Hepatic stellate cell (primary cell): ENCODE measurements around the gene ADAMTSL4.

Experiments
- DNase-seq: peaks from one replicate; pipeline ENCODE4 v3.0.0; 2011; ENCODE audit warnings: low spot score

The ADAMTSL4 gene

DNA sequence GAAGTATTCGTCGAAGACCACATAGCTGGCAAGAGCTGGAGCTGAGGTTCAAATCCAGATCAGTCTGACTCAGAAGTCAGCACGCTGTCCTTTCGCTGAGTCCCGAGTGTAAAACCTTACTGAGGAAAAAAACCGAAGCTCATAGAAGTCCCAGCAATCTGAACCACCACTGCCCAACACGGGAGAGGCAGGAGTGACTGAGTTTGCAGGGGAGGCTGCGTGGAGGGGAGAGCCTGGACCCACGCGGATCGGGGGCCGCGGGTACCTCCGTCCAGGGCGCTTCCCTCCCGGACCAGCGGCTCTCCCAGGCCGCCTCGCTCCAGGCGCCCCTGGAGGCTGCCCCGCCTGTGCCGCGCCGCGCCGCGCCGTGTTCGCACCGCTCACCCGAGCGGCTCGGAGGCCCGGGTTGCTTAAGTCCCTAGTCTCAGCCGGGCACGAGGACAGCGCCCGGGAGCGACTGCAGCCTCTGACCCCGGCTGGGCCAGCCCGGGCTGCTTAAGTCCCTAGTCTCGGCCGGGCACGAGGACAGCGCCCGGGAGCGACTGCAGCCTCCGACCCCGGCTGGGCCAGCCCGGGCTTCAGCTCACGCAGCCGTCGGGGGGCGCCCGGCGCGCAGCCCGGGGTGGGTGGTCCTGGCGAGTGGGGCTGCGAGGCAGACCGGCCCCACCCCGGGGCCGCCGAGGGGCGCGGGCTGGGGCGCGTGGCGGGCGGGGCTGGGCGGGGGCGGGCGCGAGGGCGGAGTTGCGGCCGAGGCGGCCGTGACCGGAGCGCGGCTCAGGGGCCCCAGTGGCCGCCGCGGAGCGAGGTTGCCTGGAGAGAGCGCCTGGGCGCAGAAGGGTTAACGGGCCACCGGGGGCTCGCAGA lies at the start of gene ADAMTSL4:
ADAMTSL4 (plus strand) TSS at position 777 of the 864 bp plus-strand sequence. CDS start 2,881 bp downstream, outside the sequence.
- DNase-seq = peak; percentile 83

DNA sequence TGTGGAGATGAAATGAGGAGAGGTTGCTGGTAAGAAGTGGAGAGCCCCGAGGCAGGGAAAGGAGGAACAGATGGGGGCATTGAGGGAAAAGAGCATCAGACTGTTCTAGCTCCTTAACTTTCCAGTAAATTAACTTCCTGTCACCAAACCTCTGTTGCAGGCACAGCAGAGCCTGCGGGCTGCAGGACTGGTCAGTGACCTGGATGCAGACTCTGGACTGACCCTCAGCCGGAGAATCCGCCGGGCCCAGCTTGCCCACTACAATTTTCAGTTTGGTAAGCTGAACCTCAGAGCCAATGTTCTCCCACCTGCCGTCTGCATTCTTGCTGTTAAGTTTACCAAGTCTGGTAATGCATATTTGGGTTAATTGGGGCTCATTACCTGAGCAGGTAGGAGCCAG lies 43.8 kb upstream of the ADAMTSL4 start:
- DNase-seq = no peak

DNA sequence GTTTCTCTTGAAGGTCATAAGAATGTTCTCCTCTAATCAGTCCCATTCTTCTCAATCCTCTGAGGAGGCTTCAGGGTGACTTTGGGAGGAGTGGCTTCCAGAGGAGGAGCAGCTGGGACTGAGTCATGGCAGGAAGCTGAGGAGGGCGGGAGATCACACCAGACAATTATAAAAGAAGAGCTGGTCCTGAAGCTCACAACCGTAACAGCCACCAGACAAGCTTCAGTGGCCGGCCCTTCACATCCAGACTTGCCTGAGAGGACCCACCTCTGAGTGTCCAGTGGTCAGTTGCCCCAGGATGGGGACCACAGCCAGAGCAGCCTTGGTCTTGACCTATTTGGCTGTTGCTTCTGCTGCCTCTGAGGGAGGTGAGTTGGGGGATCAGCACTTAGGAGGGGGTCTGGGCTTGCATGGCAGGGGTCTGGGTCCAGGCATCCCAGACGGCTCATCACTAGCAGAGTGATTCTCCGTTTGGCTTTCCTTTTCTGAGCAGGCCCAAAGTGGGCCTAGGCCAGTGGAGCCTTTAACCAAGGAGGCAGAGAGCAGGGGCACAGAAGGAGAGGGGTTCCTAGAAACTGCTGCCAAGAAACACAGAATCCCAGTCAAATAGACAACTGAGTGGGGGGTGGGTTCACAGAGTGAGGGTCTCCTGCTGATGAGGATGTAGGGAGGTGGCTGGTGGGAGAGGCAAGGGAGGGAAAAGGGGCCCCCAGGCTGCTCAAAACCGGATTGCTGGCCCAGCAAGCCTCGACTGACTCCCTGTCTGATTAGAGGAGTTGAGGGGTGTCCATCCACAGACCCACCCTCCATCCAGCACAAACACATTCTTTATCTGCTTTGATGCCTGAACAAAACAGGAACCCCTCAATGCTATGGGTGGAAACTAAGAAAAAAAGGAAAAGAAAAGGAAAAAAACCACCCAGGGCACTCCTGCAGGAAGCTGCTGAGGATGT lies 41.0 kb upstream of the ADAMTSL4 start, which contains the start of gene ECM1:
ECM1 (plus strand) TSS at position 198 of the 953 bp plus-strand sequence; CDS start at position 299, 101 bp downstream.
- DNase-seq = peak; percentile 95

DNA sequence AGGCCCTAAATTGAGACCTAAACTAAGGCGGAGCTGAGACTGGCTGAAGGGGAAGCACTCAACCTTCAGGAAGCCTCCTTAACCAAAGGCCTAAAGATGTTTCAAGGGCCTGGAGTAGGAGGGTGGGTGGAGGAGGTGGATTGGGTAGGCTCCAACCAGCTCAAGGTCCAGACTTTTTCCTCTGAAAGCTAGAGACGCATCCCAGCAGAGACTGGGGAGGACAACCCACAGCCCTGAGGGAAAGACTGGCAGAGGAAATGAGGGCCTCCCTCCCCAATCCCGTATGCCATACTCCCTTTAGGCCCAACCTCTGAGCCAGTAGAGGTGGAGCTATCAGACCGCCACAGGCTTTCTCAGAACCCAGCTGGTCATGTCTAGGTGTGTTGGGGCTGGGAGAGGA lies 40.2 kb upstream of the ADAMTSL4 start:
- no peak for DNase-seq

DNA sequence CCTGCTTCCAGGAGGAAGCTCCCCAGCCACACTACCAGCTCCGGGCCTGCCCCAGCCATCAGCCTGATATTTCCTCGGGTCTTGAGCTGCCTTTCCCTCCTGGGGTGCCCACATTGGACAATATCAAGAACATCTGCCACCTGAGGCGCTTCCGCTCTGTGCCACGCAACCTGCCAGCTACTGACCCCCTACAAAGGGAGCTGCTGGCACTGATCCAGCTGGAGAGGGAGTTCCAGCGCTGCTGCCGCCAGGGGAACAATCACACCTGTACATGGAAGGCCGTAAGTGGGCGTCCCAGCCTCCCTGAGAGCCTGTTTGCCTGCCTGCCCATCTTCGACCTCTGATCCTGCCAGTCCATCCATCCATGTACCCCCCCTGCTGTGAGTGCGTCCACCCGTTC lies 37.7 kb upstream of the ADAMTSL4 start:
- DNase-seq = no peak

DNA sequence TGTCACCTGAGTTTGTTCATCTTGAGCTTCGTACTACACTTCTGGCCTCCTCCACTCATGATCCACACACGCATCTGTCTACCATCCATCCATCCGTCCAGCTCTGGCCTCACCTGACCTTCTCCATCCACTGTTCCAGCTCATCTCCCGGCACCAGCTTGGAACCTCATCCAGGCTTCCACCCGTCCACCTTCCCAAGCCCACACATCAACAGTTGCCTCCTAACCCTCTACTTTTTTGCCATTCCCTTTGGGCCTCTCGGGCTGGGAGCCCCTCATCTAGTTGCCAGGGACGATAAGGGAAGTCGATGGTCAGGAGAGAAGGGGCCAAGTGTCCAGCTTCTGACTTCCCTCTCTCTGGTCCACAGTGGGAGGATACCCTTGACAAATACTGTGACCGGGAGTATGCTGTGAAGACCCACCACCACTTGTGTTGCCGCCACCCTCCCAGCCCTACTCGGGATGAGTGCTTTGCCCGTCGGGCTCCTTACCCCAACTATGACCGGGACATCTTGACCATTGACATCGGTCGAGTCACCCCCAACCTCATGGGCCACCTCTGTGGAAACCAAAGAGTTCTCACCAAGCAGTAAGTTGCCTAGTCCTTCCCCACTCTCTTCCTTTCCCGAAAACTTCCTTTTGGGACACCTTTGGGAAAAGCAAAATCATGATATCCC lies 37.1 kb upstream of the ADAMTSL4 start:
- no peak for DNase-seq

DNA sequence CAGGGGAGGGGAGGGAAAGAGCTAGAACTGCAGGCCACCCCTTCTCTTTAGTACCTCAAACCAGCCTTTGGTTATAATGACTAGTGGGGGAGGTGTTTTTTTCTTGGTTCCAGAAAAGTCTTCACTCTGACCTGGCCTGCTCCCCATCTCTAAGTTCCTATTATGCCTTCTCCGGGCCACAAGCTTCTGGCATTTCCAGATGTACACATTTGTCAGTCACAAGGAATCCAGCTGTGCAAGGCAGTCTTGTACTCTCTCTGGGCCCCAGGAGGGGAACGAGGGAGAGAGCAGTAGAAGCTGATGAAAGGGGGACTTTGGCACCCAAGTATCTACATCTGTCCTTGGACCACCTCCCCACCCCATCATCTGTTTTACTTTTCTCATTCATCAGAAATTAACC lies 36.4 kb upstream of the ADAMTSL4 start:
- DNase-seq = no peak

DNA sequence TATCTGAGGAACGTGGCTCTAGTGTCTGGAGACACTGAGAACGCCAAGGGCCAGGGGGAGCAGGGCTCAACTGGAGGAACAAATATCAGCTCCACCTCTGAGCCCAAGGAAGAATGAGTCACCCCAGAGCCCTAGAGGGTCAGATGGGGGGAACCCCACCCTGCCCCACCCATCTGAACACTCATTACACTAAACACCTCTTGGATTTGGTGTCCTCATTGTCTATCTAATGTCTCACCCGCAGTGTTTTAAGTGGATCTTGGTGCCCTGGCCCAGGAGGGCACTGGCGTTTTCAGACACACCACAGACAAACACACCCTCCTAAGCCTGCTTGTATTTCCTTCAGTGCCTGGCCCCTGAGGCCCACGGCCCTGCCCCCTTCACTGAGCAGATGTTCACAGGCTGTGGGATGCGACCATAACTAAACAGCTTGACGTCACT lies 35.8 kb upstream of the ADAMTSL4 start:
- no peak for DNase-seq

DNA sequence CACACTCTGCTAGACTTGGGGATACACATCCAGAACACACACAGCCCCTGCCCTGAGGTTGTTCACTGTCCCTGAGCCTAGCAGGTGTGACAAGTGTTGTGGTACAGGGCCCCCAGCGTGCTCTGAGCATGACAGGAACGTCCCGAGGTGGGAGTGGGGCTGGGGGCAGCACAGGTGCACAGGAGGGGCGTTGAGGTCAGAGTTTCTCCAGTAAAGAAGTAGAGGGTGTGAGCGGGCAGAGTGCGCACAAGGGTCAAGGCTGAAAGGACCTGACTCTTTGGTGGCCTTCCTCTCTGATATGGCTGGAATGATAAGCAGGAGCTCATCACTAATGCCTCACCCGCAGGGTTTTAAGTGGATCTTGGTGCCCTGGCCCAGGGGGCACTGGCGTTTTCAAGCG lies 34.9 kb upstream of the ADAMTSL4 start:
- no peak for DNase-seq

DNA sequence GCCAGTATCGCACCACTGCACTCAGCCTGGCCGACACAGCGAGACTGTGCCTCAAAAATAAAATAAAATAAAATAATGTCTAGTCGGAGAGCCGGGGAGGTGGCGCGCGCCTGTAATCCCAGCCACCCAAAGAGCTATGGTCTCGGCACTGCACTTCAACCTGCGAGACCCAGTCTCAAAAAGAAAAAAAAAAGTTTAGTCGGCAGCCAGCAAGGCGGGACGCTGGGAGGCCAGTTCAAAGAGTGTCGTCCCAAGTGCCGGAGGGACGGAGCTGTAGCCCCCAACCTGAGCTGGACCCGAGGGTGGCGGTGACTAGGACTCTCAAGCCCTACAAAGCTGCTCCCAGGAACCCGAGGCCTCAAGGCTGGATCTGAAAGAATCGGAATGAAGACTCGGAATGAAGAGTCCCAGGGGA lies 34.3 kb upstream of the ADAMTSL4 start:
- DNase-seq = no peak

DNA sequence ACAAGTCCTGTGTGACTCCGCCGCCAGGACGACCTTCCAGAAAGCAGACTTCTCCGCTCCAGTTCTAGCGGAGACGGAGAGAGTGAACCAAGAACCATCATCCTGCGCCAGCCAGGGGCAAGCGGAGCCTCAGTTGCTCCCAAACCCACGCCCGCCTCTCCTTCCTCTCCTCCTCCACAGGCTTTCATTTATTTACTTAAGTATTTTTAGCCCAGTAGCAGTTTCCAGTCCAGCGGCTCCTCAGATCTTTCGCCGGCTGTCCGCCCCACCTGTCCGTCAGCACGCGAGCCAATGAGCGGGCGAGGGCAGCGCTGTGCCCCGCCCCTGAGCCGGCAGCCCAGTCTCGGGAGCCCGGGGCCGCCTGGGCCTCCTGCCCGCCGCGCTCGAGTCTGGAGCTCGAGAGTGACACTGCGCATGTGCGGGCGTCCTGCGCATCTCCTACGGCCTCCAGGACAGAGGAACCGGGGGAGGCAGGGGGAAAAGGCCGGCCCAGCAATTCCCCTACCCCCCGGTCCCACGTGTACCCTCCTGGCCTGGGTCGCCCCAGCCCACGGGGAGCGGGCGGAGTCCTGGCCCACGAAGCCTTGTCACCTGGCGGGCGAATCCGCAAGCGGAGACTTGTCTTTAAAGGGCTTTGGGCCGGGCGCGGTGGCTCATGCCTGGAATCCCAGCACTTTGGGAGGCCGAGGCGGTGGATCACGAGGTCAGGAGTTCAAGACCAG lies 33.7 kb upstream of the ADAMTSL4 start, which contains the start of gene FALEC:
FALEC (plus strand) TSS at position 425 of the 722 bp plus-strand sequence.
- peak; percentile 99 for DNase-seq

DNA sequence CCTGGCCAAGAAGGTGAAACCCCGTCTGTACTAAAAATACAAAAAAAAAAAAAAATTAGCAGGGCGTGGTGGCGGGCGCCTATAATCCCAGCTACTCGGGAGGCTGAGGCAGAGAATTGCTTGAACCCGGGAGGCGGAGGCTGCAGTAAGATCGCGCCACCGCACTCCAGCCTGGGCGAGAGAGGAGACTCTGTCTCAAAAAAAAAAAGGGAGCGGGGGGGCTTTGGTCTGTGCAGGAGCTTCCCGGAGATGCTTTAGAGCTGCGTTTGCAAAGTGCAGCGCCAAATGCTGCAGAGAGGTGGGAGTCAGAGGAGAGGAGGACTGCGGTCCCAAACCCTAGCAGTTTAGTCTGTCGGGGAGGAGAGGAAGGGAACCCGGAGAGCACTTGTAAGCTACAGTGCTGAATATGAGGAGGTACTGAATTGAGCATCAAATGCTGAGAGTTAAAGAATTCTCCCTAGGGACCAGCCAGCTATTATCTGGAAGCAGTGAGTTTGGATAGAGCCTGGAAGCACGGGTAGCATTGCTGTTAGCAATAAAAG lies 33.1 kb upstream of the ADAMTSL4 start:
- no peak for DNase-seq

DNA sequence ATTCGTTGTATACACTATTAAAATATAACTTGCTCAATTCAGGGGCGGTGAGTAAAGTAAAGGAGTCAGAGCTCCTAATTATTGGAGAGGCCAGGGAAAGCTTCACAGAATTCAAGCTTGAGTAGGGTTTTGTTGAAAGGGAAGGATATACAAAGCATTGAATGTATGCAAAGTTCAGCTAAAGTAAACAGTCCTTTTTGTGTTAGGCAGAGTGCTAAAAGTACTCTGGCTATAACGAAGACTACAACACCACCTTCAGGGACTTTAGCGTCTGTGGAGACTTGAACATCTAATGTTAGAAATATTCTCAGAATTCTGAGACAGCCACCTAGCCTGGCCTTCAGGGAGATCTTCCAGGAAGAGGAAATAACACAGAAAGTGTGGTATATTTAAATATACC lies 32.6 kb upstream of the ADAMTSL4 start:
- no peak for DNase-seq

DNA sequence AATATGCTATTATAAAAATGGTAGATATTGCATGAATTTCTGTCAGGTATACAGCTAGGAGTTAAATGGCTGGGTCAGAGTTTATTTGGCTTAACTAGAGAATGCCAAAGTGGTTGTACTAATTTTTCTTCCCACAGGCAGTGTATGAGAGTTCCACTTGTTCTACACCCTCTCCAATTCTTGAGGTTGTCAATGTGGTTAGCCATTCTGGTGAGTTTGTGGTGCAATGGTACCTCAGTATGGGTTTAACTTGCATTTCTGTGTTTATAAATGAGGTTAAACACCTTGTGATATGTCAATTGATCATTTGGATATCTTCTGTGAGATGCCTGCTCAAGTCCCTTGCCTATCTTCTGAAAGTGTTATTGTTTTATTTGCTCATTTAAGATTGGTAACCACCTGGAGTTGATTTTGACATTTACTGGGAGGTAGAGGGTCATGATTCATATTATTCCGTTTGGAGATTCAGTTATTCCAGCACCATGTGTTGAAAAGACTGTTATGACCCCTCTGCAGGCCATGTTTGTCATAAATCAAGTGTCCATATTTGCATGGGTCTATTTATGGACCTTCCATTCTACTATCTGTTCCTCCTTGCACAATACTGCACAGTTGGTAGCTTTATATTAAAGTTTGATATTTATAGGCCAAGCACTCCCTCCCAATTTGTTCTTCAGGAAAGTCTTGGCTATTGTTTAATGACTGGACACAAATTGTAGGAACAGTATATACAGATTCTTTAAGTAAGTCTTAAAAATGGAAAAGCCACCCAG lies 27.8 kb upstream of the ADAMTSL4 start:
- no peak for DNase-seq

DNA sequence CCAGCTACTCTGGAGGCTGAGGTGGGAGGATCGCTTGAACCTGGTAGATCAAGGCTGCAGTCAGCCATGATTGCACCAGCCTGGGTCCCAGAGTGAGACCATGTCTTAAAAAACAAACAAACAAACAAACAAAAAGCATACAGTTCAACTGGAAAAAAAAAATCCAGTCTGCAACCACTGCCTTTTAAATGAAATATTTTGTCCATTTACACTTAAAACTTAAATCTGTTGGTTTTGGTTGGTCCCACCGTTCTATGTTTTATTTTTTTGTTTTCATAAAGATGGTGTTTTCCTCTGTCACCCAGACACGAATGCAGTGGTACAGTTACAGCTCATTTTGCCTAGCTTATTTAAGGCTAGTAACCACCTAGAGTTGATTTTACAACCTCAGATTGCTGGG lies 23.9 kb upstream of the ADAMTSL4 start:
- no peak for DNase-seq

DNA sequence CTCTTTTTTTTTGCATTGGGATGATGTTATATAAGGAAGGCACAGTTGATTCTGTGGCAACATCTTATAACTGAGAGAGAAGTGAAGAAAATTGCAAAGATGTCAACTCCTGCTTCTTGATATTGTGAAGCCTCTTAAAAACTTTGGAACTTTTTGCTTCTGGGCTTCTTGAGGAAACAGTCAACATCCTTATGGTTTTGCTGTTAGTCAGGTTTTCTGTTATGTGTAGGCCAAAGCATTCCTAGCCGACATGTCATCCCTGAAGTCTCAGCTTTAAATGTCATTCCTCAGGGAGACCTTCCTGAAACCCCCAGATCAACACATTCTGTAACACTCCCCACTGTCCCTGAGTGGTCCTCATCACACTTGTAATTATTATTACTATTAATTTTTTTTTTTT lies 21.0 kb upstream of the ADAMTSL4 start:
- peak; percentile 70 for DNase-seq

DNA sequence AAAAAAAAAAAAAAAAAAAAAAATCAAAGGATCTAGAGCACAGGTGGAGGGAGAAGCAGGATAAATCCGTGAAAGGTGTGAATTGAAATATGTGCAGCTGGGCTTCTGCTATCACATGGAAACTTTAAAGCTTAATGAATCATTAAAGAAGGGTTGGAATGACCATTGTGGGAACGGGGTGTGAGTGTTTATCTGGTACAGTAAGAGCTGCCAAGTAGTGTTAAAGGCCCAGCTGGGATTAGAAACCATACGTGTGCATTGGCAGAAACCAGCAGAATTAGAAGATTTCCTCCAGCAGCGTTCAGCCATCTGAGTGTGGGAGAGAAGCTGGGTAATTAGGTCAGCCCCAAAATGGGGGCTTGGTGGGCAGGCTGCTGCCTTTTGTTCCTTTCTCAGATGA lies 20.2 kb upstream of the ADAMTSL4 start:
- DNase-seq = no peak

DNA sequence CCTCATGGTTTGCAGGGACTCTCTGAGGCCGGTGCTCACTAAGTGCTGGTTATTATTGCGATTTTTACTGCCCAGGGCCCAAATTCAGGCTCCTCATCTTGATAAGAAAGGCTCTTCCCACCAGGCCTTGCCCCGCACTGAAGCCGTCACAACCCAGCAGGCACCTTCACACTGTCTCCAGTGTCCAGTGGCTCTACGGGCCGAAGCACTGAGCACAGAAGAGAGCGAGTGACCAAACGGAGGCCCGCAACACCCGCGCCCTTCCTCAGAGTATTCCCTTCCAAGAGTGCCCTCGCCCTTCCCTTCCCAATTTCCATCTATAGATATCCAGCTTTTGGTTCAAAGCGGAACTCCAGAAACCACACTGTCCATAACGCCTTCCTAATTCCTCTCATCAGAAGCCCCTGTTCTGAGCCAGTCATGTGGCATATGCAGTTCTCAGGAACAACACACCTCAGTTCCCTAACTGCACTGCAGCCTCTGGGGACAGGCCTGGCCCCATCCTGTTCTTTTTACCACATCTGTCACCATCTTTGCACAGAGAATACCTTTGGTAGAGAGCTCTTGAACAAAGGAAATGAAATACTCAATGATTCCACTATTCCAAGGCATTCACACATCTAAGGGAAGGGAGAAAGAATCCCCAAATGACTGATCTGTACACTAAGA lies 18.6 kb upstream of the ADAMTSL4 start:
- no peak for DNase-seq

DNA sequence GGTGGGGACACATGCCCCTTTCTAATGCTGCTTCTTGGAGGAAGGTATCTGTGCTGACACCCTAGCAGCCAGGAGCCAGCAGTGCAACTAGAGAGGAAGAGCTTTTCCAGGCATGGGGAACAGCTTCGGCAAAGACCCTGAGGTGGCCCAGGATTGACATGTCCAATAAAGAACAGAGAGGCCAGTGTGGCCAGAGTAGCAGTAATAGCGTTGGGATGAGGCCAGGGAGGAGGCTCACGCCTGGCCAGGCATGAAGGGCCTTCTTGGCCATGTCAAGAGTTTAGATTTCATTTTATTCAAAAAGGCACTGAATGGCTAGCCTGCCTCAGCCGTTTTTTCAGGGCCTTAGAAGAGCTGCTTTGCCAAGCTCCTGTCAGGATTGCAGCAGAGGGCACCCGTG lies 16.3 kb upstream of the ADAMTSL4 start:
- no peak for DNase-seq

DNA sequence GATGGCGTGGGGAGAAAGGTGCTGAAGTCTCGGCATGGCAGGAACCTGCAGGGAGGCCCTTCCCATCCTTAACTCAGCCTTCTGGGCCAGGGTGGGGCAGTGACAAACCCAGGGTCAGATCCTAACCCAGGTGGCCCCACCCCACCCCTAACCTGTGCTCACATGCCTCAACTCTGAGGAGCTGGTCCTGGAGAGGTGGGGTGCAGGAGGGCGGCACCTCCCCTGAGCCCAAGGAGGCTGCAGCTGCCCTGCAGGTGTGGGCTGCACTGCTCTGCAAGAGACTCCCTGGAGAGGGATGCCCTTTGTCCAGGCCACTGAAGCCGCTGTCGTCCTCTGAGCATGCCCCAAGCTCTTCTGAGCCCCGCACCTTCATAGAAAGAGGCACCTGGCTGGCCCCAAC lies 15.2 kb upstream of the ADAMTSL4 start:
- no peak for DNase-seq
